ENCODE measurements around the gene LRMDA.
"Not testable (repeated sequence)": the region's sequence is repeated elsewhere in the genome, so short reads cannot be mapped to it uniquely, and the experiment has no call there.

Gene LRMDA

DNA sequence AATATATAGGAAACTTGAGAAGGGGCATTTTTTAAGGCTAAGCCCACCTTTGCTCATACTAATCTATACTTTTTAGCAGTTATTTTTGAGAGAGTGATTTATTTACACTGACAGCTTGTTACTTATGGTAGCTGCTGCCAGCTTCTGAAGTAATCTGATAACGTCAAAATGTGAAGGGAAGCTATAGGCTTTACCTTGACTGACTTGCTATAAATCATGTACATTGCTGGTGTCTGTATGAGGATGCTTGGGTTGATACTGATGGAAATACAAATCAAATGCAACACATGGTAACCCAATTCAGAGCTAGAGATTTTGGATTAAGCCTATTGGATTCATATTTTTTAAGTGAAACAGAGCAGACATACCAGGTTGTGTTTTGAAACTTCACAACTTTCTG, 299.4 kb downstream of the LRMDA start:
- no peak for DNase-seq
- in situ Hi-C loops (cut with MboI; ENCODE audit: low pct_unique_long_range_greater_than_20kb, low sequenced_read_pairs), result no loop called here

GRCh38 chr10:75733135-75733890, 301.9 kb downstream of the LRMDA start:
- in situ Hi-C loops (cut with MboI; ENCODE audit: low pct_unique_long_range_greater_than_20kb, low sequenced_read_pairs), result no loop called here
- no peak for DNase-seq

- in situ Hi-C loops (cut with MboI; ENCODE audit: low pct_unique_long_range_greater_than_20kb, low sequenced_read_pairs), result no loop called here
- DNase-seq, result no peak
Measured at GRCh38 chr10:75736151-75736640, 304.8 kb downstream of the LRMDA start.

DNA sequence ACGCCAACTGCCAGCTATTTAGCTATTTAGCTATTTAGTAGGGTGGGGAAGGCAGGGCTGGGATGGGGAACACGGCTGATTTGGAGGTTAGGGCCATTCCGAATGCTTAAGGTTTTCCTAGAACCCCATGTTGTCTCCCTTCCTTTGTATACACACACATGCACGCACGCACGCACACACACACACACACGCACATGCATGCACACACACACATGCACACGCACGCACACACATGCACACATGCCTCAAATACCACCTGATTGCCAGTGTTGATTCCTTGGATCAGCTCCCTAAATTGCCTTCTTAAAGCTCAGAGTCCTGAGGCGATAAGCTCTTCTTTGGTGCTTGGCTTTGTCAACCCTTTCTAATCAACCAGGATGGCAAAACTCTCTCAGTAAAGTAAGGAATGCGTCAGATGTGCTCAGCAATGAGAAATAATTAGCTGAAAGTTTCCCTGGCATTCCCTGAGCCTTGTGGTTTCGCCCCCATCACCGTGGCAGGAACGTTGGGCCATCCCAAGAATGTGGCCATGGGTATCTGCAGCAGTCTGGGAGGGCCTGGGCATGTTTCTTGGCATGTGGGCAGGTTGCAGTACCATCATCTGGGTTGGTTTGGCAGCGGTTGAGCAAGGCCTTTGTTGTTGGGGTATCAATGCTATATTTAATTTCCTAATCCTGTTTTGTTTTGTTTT, 305.6 kb downstream of the LRMDA start:
- DNase-seq, result no peak
- in situ Hi-C loops (cut with MboI; ENCODE audit: low pct_unique_long_range_greater_than_20kb, low sequenced_read_pairs), result no loop called here

GRCh38 chr10:75737580-75737949, 306.1 kb downstream of the LRMDA start:
- in situ Hi-C loops (cut with MboI; ENCODE audit: low pct_unique_long_range_greater_than_20kb, low sequenced_read_pairs), result no loop called here
- DNase-seq, result no peak

GRCh38 chr10:75738924-75739323, 307.5 kb downstream of the LRMDA start:
- no peak for DNase-seq
- in situ Hi-C loops (cut with MboI; ENCODE audit: low pct_unique_long_range_greater_than_20kb, low sequenced_read_pairs), result no loop called here

- no peak for DNase-seq
- in situ Hi-C loops (cut with MboI; ENCODE audit: low pct_unique_long_range_greater_than_20kb, low sequenced_read_pairs), result no loop called here
Measured at GRCh38 chr10:75739414-75740143, 308.2 kb downstream of the LRMDA start.

DNA sequence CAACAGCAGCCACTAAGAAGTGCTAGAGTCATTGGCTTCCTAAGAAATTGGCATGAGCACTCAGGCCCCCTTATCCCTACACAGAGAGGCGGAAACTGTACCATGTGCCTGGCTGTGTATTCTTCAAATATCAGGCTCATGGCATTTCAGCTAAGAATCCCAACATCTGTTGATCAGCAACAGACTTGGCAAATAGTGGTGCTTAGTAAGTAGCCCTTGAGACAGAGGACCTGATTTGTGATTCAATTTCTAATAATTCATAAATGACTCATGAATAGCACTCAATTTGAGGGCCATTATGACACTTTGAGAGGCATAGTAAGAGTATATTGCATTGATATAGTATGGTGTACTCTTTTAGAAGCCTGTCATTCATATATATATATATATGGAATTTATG, 309.1 kb downstream of the LRMDA start:
- in situ Hi-C loops (cut with MboI; ENCODE audit: low pct_unique_long_range_greater_than_20kb, low sequenced_read_pairs), result no loop called here
- no peak for DNase-seq

- in situ Hi-C loops (cut with MboI; ENCODE audit: low pct_unique_long_range_greater_than_20kb, low sequenced_read_pairs), result no loop called here
Measured at GRCh38 chr10:75742355-75742754, 310.9 kb downstream of the LRMDA start.

DNA sequence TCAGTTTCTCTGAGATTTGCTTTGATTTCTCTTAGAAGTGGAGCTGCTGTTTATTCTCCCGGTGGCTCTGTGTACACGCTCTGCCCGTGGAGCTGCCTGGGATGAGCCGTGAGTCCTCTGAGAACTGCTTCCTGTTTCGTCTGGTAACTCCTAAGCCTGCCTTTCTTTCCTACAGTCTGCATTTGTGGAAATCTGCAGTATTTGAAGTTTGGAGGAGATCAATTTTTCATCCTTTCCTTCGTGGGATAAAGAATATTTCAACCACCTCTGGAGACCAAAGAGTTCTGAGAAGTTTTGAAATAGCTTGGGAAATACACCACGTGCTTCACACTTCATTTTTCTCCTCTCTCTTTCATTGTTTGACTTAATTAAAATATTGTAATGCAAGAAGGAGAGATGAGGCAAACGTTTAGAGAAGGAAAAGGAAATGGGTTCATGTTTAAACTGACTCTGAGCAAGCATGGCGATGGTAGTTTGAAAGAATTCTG, 311.9 kb downstream of the LRMDA start:
- DNase-seq, result no peak
- in situ Hi-C loops (cut with MboI; ENCODE audit: low pct_unique_long_range_greater_than_20kb, low sequenced_read_pairs), result no loop called here

More at GRCh38 chr10:75742355-75742754, 310.9 kb downstream of the LRMDA start:
- DNase-seq, result no peak

DNA sequence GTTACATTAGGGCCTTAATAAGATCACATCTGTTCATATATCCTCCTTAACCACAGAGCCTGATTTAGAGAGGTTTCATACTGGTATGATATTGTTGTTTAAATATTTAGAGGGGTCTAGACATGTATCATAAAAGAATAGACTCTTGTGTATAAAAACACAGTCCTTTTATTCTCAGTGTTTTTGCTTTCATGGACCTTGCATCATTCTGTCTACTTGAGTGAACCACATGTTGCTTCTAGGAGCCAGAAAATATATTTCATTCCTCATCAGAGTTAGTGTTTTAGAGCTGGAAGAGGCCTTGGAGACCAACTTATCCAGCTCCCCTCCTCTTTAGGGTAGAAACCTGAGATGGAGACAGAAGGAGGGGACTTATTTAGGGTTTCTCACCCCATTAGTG, 312.8 kb downstream of the LRMDA start:
- in situ Hi-C loops (cut with MboI; ENCODE audit: low pct_unique_long_range_greater_than_20kb, low sequenced_read_pairs), result no loop called here
- no peak for DNase-seq

GRCh38 chr10:75746356-75746755, 314.9 kb downstream of the LRMDA start:
- no peak for DNase-seq
- in situ Hi-C loops (cut with MboI; ENCODE audit: low pct_unique_long_range_greater_than_20kb, low sequenced_read_pairs), result no loop called here

GRCh38 chr10:75750093-75750875, 318.9 kb downstream of the LRMDA start:
- DNase-seq; in situ Hi-C loops (cut with MboI; ENCODE audit: low pct_unique_long_range_greater_than_20kb, low sequenced_read_pairs): not testable (repeated sequence)

GRCh38 chr10:75751232-75751631, 319.8 kb downstream of the LRMDA start:
- in situ Hi-C loops (cut with MboI; ENCODE audit: low pct_unique_long_range_greater_than_20kb, low sequenced_read_pairs), result no loop called here

DNA sequence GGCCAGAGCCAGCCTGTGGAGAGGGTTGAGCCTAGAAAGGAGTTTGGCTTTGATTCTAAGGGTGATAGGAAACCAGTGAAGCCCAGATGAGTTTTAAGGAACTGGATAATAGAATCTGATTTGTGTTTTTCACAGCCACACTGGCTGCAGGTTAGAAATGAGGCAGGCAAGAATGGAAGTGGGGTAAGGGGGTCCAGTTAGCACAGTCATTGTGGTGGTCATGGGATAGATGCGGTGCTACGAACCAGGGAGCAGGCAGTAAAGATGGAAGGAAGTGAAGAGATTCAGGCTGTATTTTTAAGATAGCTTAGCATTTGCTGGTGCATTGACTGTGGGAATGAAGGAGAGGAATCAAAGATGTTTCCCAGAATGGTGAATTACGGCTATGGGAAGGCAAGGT, 322.2 kb downstream of the LRMDA start:
- in situ Hi-C loops (cut with MboI; ENCODE audit: low pct_unique_long_range_greater_than_20kb, low sequenced_read_pairs), result no loop called here
- DNase-seq, result no peak

More at GRCh38 chr10:75751232-75751631, 319.8 kb downstream of the LRMDA start:
- no peak for DNase-seq

GRCh38 chr10:75754096-75754831, 322.8 kb downstream of the LRMDA start:
- no peak for DNase-seq
- in situ Hi-C loops (cut with MboI; ENCODE audit: low pct_unique_long_range_greater_than_20kb, low sequenced_read_pairs), result no loop called here

DNA sequence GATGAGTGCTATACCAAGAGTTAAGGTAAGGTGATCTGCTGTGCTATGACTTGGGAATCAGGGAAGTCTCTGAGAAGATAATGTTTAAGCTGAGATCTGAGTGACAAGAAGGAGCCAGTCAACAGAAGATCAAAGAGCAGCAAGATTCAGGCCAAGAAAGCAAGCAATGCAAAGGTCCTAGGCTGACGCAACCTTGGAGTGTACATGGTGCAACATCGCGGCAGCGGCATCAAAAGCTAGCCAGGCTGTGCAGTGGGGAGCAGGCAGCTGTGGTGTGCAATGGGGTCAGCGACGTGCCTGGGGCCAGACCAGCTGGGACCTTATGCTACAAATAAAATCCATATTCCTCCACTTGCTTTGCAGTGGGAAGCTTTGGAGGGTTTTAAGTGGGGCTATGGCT, 324.1 kb downstream of the LRMDA start:
- no peak for DNase-seq
- in situ Hi-C loops (cut with MboI; ENCODE audit: low pct_unique_long_range_greater_than_20kb, low sequenced_read_pairs), result no loop called here

DNA sequence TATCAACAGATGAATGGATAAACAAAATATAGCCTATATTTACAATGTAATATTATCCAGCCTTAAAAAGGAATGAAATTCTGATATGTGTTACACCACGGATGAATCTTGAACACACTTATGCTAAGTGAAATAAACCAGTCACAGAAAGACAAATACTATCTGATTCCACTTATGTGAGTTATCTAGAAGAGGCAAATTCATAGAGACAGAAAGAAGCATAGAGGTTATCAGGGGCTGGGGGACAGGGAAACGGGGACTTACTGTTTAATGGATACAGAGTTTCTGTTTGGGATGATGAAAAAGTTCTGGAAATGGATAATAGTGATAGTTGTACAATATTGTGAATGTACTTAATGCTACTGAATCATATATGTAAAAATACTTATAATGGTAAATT, 329.9 kb downstream of the LRMDA start:
- in situ Hi-C loops (cut with MboI; ENCODE audit: low pct_unique_long_range_greater_than_20kb, low sequenced_read_pairs), result no loop called here
- no peak for DNase-seq

DNA sequence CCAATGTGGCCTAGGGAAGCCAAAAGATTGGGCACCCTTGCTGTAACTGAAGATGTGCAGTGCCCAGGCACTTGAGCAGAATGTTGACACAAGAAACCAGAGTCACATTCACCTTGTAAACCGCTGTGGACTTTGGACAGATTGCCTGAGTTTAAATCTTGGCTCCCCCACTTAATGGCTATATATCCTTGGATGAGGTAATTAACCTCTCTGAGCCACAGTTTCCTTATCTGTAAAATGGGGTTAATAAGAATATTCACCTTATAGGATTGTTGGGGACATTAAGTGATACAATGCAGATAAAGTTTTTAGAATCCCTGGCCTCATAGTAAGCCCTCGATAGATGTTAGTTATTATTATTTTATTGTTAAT, 331.0 kb downstream of the LRMDA start:
- in situ Hi-C loops (cut with MboI; ENCODE audit: low pct_unique_long_range_greater_than_20kb, low sequenced_read_pairs), result no loop called here
- no peak for DNase-seq
